GM06990 (cell line): ENCODE data around the gene CD300LD.

Experiments
- DNase-seq: peaks from one replicate; pipeline ENCODE4 v3.0.0-alpha.2; 2011; ENCODE audit not compliant: insufficient read length; ENCODE audit errors: extremely low read depth
- H3K27me3 ChIP-seq: replicated peaks from 2 replicates; pipeline ENCODE4 v1.6.0; 2011; ENCODE audit warnings: low read length; ENCODE audit not compliant: control insufficient read depth, insufficient read depth
- H3K36me3 ChIP-seq: 2 replicates; pipeline ENCODE4 v1.5.1; 2011; ENCODE audit warnings: low read length; ENCODE audit not compliant: control insufficient read depth, insufficient read depth
- H3K4me3 ChIP-seq: replicated peaks from 2 replicates; pipeline ENCODE4 v1.5.1; 2011; ENCODE audit warnings: low read depth, mild to moderate bottlenecking, control low read depth, low read length
- TF ChIP-seq, protein P1 (sequence below): IDR thresholded peaks from 2 replicates; pipeline ENCODE4 v1.5.1; 2011; ENCODE audit warnings: low read length, control low read depth, mild to moderate bottlenecking, inconsistent platforms; ENCODE audit not compliant: insufficient read depth, poor library complexity, severe bottlenecking

The CD300LD gene

DNA sequence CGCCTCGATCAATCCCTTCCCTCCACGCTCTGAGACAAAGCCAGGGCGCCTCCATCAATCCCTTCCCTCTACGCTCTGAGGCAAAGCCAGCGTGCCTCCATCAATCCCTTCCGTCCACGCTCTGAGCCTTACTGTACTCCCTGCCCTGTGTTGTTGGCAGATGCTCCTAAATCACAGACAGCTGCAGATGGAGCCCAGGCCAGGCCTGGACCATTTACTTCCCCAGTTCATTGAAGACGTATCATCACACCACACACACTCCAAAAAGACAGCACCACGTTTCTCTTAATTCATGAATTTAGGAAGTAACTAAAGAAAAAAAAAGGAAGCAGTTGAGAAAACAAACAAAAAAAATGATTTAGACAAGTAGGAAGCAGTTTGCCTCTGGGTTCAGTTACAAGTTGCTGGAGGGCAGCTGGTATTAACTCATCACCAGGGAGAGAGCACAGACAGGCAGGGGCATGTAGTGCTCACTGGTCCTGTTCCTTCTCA, 7.4 kb upstream of the CD300LD start:
- DNase-seq = no peak
- TF ChIP-seq, protein P1, sequence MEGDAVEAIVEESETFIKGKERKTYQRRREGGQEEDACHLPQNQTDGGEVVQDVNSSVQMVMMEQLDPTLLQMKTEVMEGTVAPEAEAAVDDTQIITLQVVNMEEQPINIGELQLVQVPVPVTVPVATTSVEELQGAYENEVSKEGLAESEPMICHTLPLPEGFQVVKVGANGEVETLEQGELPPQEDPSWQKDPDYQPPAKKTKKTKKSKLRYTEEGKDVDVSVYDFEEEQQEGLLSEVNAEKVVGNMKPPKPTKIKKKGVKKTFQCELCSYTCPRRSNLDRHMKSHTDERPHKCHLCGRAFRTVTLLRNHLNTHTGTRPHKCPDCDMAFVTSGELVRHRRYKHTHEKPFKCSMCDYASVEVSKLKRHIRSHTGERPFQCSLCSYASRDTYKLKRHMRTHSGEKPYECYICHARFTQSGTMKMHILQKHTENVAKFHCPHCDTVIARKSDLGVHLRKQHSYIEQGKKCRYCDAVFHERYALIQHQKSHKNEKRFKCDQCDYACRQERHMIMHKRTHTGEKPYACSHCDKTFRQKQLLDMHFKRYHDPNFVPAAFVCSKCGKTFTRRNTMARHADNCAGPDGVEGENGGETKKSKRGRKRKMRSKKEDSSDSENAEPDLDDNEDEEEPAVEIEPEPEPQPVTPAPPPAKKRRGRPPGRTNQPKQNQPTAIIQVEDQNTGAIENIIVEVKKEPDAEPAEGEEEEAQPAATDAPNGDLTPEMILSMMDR = no peak
- H3K27me3 ChIP-seq = peaks cover 3% of the 10 kb centered on the region
- H3K36me3 ChIP-seq = no peaks in the 10 kb centered on the region
- no peak overlapping the region for H3K4me3 ChIP-seq

DNA sequence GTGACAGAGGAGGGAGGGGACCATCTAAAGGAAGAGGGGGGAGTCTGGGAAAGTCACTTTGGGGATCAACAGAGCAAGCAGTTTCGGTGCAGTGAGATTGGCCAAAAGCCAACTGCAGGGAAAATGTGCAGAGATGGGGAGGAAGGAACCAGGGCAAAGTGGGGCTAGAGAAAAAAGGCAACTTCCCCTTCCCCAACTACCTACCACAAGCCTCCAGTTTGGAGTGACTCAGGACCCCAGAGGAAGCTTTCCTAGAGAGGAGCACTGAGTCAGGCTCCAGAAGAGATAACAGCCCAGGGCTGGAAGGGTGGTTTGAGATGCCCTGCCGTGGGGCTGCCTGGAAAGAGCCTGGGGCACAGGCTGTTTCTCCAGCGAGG, 6.9 kb upstream of the CD300LD start:
- TF ChIP-seq, protein P1 = no peak

DNA sequence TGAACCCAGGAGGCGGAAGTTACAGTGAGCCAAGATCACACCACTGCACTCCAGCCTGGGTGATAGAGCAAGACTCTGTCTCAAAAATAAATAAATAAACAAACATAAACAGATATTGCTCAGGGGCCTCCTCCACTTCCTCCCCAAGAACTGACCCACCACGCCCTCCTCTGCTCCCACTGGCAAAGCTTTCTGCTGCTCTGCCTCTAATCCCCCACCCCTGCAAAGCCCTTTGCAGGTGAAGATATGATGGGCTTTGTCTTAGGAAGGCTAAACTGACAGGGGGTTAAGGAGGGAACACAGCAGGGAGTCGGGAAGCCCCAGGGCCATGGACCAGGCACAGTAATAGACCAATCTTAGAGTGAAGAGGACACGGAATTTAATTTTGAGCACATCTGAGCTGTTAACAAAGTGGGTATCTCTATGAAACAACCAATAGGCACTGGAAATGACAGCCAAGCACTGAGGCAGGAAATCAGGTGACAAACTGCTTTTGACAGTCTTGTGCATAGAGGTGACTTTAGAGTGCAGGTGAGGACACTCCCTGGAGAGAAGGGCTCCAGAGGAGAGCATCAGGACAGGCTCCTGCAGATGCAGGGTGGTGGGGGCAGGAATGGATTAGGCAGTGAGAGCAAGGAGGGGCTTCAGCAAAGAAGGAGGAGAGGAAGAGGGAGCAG, 6.4 kb upstream of the CD300LD start:
- peaks cover 3% of the 10 kb centered on the region for H3K27me3 ChIP-seq
- no peaks in the 10 kb centered on the region for H3K36me3 ChIP-seq
- H3K4me3 ChIP-seq = no peak overlapping the region
- TF ChIP-seq, protein P1 = no peak
- no peak for DNase-seq

More for the DNA sequence above, 6.9 kb upstream of the CD300LD start:
- Histone ChIP-seq H3K36me3 (no peaks in the 10 kb centered on the region), H3K27me3 (peaks cover 3% of the 10 kb centered on the region), H3K4me3 (no peak overlapping the region)
- DNase-seq = no peak

DNA sequence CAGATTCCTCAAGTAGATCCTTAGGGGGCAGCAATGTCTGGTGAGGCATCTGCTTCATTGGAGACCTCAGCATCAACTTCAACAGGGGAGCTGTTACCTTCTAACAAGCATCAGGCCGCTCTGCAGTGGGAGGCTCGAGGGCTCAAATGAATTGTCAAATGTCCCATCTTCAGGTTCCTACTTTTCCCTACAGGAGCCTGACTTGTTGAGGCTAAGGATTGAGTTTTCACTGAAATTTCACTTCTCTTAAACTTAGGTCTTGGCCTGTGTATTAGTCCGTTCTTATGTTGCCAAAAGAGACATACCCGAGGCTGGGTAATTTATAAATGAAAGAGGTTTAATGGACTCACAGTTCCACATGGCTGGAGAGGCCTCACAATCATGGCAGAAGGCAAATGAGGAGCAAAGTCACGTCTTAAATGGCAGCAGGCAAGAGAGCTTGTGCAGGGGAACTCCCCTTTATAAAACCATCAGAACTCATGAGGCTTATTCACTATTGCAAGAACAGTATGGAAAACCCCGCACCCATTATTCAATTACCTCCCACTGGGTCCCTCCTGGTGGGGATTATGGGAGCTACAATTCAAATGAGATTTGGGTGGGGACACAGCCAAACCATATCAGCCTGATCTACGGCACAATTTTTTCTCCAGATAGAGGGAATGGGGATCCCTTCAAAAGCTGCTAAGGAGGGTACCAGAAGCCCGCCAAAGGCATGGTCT, 5.1 kb upstream of the CD300LD start:
- no peak for DNase-seq

DNA sequence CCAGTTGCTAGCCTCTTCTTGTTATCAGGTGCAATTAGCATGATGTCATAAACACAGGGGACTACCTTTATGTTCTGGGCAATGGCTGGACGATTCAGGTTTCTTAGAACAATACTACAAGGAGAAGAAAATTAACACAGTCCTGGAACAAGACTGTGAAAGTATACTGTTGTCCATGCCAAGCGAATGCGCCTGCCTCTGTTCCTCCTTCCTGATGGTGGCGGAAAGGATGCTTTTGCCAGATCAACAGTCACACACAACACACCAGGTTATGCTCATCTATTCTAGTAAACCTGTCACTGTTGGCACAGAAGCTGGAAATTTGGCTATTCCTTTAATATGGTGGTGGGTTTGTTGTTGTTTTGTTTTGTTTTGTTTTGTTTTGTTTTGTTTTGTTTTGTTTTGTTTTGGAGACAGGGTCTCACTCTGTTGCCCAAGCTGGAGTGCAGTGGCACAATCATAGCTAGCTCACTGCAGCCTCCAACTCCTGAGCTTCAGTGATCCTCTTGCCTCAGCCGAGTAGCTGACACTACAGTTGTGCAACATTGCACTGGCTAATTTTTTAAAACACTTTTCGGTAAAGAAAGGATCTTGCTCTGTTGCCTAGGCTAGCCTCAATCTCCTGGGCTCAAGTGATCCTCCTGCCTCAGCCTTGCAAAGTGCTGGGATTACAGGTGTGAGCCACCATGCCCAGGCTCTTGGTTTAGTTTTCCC, 3.1 kb upstream of the CD300LD start:
- no peak for DNase-seq
- no peaks in the 10 kb centered on the region for H3K36me3 ChIP-seq
- H3K27me3 ChIP-seq = peaks cover 3% of the 10 kb centered on the region
- TF ChIP-seq, protein P1 = no peak
- H3K4me3 ChIP-seq = no peak overlapping the region

More for the DNA sequence above, 5.1 kb upstream of the CD300LD start:
- H3K4me3 ChIP-seq = no peak overlapping the region
- H3K36me3 ChIP-seq = no peaks in the 10 kb centered on the region
- TF ChIP-seq, protein P1 = no peak
- peaks cover 3% of the 10 kb centered on the region for H3K27me3 ChIP-seq
